Measurements from ENCODE around the gene ITPKC.

- TF ChIP-seq POLR2AphosphoS5 (IDR thresholded peaks at IDR 0.05), result no peak
- TF ChIP-seq EP300 (conservative IDR thresholded peaks at IDR 0.05; ENCODE audit: poor library complexity, severe bottlenecking), result no peak
- no peak for TF ChIP-seq CTCF (IDR thresholded peaks at IDR 0.05; ENCODE audit: poor library complexity, severe bottlenecking)
- TF ChIP-seq RAD21 (conservative IDR thresholded peaks at IDR 0.05), result no peak
- TF ChIP-seq MXI1 (conservative IDR thresholded peaks at IDR 0.05; ENCODE audit: poor library complexity, severe bottlenecking), result no peak
- TF ChIP-seq SMC3 (conservative IDR thresholded peaks at IDR 0.05; ENCODE audit: poor library complexity), result no peak
- TF ChIP-seq, protein P1, sequence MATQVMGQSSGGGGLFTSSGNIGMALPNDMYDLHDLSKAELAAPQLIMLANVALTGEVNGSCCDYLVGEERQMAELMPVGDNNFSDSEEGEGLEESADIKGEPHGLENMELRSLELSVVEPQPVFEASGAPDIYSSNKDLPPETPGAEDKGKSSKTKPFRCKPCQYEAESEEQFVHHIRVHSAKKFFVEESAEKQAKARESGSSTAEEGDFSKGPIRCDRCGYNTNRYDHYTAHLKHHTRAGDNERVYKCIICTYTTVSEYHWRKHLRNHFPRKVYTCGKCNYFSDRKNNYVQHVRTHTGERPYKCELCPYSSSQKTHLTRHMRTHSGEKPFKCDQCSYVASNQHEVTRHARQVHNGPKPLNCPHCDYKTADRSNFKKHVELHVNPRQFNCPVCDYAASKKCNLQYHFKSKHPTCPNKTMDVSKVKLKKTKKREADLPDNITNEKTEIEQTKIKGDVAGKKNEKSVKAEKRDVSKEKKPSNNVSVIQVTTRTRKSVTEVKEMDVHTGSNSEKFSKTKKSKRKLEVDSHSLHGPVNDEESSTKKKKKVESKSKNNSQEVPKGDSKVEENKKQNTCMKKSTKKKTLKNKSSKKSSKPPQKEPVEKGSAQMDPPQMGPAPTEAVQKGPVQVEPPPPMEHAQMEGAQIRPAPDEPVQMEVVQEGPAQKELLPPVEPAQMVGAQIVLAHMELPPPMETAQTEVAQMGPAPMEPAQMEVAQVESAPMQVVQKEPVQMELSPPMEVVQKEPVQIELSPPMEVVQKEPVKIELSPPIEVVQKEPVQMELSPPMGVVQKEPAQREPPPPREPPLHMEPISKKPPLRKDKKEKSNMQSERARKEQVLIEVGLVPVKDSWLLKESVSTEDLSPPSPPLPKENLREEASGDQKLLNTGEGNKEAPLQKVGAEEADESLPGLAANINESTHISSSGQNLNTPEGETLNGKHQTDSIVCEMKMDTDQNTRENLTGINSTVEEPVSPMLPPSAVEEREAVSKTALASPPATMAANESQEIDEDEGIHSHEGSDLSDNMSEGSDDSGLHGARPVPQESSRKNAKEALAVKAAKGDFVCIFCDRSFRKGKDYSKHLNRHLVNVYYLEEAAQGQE (IDR thresholded peaks at IDR 0.05; ENCODE audit: borderline replicate concordance), result no peak
- TF ChIP-seq EZH2 (IDR thresholded peaks at IDR 0.05; ENCODE audit: borderline replicate concordance, insufficient read depth, low read length, poor library complexity, severe bottlenecking), result no peak
- no peak for TF ChIP-seq TAF1 (IDR thresholded peaks at IDR 0.05; ENCODE audit: low read depth)
Observed at GRCh38 chr19:40736661-40737060, 19.7 kb downstream of the ITPKC start.

Data from neural cell (in vitro differentiated cells).